Measurements from ENCODE around the gene LYZL1.

- TF ChIP-seq CTCF (IDR thresholded peaks at IDR 0.05), result peak; percentile 91
- TF ChIP-seq EZH2phosphoT487 (IDR thresholded peaks at IDR 0.05), result no peak
- TF ChIP-seq EZH2 (IDR thresholded peaks at IDR 0.05), result no peak
These were observed 15.6 kb downstream of the LYZL1 start for GRCh38 chr10:29304264-29304994.

All from neural progenitor cell (in vitro differentiated cells).